Type B pancreatic cell (in vitro differentiated cells): ENCODE results near the gene RCBTB2. TPM values are rescaled to one million over a fixed set of nuclear protein-coding genes. Genes with fewer than 3 reads are reported as not detected.

Source experiments
- DNase-seq: peaks from one replicate; pipeline ENCODE4 v3.0.0; 2021; ENCODE audit warnings: mixed read lengths; ENCODE audit not compliant: unreplicated experiment; ENCODE audit errors: extremely low spot score
- H3K27ac Mint-ChIP-seq: 2 replicates; pipeline ENCODE4 v1.8.0; 2021; ENCODE audit warnings: mild to moderate bottlenecking, mixed read lengths
- H3K27me3 Mint-ChIP-seq: 2 replicates; pipeline ENCODE4 v1.8.0; 2021; ENCODE audit warnings: mixed read lengths
- H3K36me3 Mint-ChIP-seq: 2 replicates; pipeline ENCODE4 v1.8.0; 2021; ENCODE audit warnings: mixed read lengths
- H3K4me1 Mint-ChIP-seq: one replicate; pipeline ENCODE4 v1.8.0; 2021; ENCODE audit warnings: mixed read lengths; ENCODE audit not compliant: unreplicated experiment
- H3K4me3 Mint-ChIP-seq: 2 replicates; pipeline ENCODE4 v1.8.0; 2021; ENCODE audit warnings: mild to moderate bottlenecking, mixed read lengths
- H3K9me3 Mint-ChIP-seq: 2 replicates; pipeline ENCODE4 v1.8.0; 2021; ENCODE audit warnings: mixed read lengths
- CTCF ChIP-seq: fragments of 200-600 bp; sonication (generic); conservative IDR thresholded peaks from 2 replicates; pipeline ENCODE4 v1.5.0; 2021; ENCODE audit warnings: antibody characterized with exemption, mild to moderate bottlenecking
- total RNA-seq: library from RNA; stranded (reverse); gene quantifications from 2 replicates; pipeline ENCODE4 v1.2.1, GENCODE V29; 2021; ENCODE audit warnings: low replicate concordance

Gene RCBTB2
- total RNA-seq, 1 donor from 2014 or later: 21.5 TPM

- no peak for TF ChIP-seq CTCF
- H3K27ac Mint-ChIP-seq: no peak overlapping the region
- no peak for DNase-seq
- no peak overlapping the region for H3K4me3 Mint-ChIP-seq
- H3K4me1 Mint-ChIP-seq: peaks cover 3% of the 10 kb centered on the region
- peaks cover 7% of the 10 kb centered on the region for H3K36me3 Mint-ChIP-seq
- no peaks in the 10 kb centered on the region for H3K9me3 Mint-ChIP-seq
- no peaks in the 10 kb centered on the region for H3K27me3 Mint-ChIP-seq
Measured at GRCh38 chr13:48507021-48507420, 25.9 kb downstream of the RCBTB2 start.

GRCh38 chr13:48506092-48506701 is 26.7 kb downstream of the RCBTB2 start:
- DNase-seq: no peak
- Mint-ChIP-seq H3K36me3 (peaks cover 12% of the 10 kb centered on the region), H3K9me3 (no peaks in the 10 kb centered on the region), H3K27me3 (no peaks in the 10 kb centered on the region), H3K27ac (no peak overlapping the region), H3K4me1 (peaks cover 3% of the 10 kb centered on the region), H3K4me3 (no peak overlapping the region)
- no peak for TF ChIP-seq CTCF

GRCh38 chr13:48505597-48506091 is 27.2 kb downstream of the RCBTB2 start:
- H3K4me3 Mint-ChIP-seq: no peak overlapping the region
- no peak for DNase-seq
- TF ChIP-seq CTCF: no peak
- no peaks in the 10 kb centered on the region for H3K9me3 Mint-ChIP-seq
- peaks cover 12% of the 10 kb centered on the region for H3K36me3 Mint-ChIP-seq
- H3K4me1 Mint-ChIP-seq: peaks cover 3% of the 10 kb centered on the region
- no peak overlapping the region for H3K27ac Mint-ChIP-seq
- H3K27me3 Mint-ChIP-seq: no peaks in the 10 kb centered on the region

- no peak for TF ChIP-seq CTCF
- no peak overlapping the region for H3K27ac Mint-ChIP-seq
- no peak overlapping the region for H3K4me3 Mint-ChIP-seq
- H3K27me3 Mint-ChIP-seq: no peaks in the 10 kb centered on the region
- H3K36me3 Mint-ChIP-seq: peaks cover 12% of the 10 kb centered on the region
- H3K9me3 Mint-ChIP-seq: no peaks in the 10 kb centered on the region
- no peak for DNase-seq
- H3K4me1 Mint-ChIP-seq: peaks cover 3% of the 10 kb centered on the region
Measured at GRCh38 chr13:48505012-48505411, 27.9 kb downstream of the RCBTB2 start.

- no peak for TF ChIP-seq CTCF
- no peak for DNase-seq
Measured at GRCh38 chr13:48504606-48505005, 28.3 kb downstream of the RCBTB2 start.

More at GRCh38 chr13:48504606-48505005, 28.3 kb downstream of the RCBTB2 start:
- Mint-ChIP-seq H3K4me3 (no peak overlapping the region), H3K27me3 (no peaks in the 10 kb centered on the region), H3K36me3 (peaks cover 12% of the 10 kb centered on the region), H3K9me3 (no peaks in the 10 kb centered on the region), H3K4me1 (peaks cover 3% of the 10 kb centered on the region), H3K27ac (no peak overlapping the region)
